Suppressor macrophage (primary cell): ENCODE results near the gene THTPA.

Source experiments
- DNase-seq, 4 experiments: peaks; one replicate each; pipeline ENCODE4 v3.0.0-alpha.2; 2020 to 2022
- total RNA-seq, 17 experiments: gene quantifications; one replicate each; lab custom pipeline; 2026; ENCODE audit warnings: mixed read lengths in 6 of 17, inconsistent platforms in 3 of 17; lab: John Stamatoyannopoulos, UW

The THTPA gene, protein sequence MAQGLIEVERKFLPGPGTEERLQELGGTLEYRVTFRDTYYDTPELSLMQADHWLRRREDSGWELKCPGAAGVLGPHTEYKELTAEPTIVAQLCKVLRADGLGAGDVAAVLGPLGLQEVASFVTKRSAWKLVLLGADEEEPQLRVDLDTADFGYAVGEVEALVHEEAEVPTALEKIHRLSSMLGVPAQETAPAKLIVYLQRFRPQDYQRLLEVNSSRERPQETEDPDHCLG
- total RNA-seq, result 2.1 to 9.5 (median 4.4) reads per million in 17 experiments

DNA sequence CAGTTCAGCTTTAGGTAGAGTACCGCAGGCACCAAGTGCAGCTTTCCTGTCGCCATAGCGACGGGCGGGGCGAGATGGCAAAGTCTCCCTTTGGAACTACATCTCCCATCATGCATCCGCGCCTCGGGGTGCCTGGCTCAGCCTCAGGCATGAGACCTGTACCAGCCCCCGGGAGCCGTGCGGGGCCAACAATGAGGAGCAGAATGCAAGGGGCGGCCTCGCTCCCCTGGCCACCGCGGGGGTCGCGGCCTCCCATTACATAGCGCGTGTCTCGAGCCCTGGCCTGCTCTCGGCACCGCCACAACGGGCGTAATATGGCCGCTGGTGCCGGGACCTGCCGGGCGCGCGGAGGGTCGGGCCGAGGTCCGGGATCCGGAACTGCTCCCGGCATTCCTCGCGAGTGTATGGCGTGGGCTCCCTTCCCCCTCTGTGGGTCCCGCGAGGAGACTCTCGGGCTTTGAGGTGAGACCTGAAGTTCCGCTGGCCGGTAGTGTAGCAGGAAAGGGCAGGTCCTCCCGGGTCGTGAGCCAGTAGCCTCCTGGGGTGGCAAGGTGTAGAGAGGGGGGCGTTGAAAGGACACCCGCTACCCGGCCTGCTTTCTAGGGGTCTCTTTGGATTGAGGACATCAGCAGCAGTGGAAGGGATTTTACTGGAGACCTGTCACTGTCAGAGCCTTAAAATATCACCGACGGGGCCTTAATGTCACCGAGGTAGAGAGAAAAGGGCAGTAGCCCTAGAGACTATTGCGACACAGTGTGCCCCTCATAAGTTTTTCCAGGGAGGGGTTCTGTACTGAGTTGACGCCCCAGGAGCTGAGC lies at the start of gene THTPA:
THTPA (plus strand) TSS at position 390 of the 818 bp plus-strand sequence. CDS start 487 bp downstream, outside the sequence.
- DNase-seq, result peak; percentile 90 to 96 (median 94)

DNA sequence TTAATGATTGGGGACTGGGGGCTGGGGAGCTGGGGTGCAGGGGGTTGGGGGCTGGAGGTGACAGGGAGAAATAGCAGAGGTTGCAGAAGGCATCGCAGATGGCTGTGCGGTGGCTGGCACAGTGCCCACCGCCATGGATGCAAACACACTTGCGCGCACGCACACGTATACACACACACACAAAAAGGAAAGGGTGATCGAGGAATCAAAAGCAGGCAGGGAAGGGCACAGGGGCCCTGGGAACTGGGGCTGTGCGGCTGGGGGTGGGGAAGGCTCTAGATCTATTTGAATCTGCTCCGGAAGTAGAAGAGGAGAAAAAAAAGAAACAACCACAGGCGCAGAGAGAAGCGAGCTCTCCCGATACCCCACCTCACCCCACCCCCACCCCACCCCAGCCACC lies 43.9 kb upstream of the THTPA start:
- DNase-seq, result no peak

DNA sequence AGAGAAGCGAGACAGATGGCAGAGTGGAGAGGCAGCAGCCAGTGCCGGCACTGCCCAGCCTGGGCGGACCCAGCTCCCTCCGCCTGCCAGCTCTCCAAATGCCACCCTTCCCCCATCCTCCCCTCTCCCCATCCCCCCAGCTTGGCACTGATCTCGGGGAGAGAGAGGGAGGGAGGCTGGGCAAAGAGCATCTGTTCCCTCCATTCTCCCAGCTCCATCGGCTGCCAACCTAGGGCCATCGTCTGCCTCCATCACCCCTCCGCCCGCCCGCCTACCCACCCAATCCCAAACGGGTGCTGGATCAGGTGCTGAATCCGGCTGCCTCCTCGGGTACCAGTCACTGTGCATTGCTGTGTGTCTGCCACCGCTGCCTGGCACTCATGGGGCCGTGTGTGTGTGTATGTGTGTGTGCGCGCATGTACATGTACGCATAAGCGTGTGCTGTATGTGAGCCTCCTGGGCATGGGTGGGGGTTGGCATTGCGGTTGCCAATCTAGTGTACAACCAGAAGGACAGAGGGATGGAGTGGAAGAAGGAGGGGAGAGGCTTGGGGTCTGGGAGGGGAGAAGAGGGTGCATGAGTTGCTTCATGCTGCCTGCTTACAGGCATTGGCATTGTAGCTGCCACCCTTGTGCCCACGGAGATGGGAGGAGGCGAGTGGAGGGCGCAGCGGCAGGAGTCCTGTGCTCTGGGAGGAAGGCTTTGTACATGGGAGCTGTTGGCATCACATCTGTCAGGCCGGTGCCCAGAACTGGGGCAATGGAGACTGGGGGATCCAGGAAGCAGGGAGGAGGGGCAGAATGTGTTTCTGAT lies 42.9 kb upstream of the THTPA start:
- no peak for DNase-seq

DNA sequence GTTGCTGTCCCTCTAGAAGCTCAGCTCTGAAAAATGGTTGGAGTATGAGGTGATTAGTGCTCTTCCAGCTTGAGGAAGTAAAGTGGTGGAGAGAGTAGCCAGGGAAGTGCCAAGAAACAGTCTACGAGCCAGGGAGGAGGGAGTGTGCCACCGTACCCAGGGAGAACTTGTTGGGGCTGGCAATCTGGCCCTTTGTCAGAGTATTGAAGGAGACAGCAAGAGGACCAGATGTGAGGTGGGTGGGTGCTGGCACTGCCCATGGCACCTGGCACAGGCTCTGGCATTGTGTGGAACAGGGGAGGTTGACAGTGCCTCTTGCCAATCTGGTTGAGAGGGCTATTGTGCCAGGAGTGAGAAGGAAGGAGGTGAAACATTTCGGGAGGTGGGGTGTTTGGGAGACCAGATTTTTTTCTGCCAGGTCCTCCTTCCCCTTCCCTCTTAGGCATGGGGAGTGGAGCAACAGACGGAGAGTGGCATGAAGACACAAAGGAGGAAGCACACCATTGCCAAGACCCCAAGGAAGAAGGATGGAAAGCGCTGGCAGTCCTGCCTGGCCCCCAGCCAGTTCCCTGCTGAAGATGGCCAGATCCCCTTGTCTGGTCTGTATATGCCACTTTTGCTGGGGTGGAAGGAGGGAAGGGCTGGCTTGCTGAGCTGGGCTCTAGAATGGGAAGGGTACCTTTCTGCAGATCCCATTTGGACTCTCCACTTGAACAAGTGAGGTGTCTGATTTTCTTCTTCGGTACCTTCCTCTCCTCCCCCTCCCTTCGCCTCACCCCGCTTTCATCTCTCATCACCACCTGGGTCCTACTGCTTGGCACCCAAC lies 42.0 kb upstream of the THTPA start:
- DNase-seq, result no peak

DNA sequence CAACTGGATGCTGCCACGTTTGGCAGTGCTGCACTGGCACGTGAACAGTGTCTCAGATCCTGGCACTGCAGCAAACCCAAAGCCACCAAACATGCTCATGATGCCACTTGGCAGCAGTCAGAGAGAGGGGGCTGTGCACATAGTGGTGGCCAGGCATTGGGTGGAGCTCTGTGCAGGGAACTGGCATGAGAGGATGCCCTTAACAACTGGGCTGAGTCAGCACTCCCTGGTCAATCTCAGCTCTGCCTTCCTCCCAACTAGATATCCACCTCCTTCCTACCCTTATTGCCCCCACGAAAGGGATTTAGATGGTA lies 41.5 kb upstream of the THTPA start:
- DNase-seq, result no peak

DNA sequence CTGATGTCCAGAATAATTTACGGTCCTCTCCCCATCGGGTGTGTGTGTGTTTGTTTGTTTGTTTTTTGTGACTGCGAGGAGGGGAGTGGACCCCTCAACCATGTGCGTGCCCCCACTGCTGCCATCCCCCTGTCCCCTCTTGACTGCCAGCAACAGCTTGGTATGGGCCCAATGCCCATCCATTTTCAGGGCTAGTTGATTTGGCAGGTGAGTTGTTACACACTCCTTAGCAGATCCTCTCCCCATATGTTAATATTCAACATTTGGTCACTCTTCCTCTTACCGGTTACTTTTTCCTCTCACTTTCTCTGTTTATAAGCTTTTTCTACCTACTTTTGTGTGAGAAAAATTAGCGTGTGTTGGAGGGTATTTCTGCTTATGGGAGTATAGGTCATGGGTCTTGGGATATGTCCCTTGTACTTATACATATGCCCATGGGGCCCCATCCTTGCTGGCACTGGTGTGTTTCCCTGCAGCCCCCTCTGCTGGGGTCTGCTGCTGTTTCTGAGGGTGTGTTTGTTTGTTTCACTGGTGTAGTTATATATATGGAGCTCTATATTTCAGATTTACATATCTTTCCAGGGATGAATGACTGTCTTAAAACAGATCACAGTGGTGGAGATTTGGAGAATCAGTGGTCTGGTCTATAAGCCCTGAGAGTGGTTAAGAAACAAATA lies 38.3 kb upstream of the THTPA start:
- no peak for DNase-seq

DNA sequence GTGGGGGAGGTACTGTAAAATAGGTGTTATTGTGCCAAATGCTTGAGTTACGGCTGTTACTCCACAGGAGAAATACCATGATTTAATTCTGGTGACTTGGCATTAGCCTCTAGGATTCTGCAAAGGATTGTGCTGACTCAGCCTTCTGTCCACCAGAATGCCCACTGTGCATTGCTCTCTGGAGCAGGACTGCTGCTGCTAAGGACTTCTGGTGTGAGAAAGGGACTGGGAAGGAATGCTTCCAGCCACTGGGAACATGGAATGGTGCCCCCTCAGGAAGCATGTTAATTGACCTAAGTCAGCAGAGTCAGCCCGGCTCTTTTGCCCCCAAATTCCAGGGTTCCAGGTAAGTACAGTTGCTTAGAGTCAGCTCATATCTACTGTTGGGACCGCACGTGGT lies 37.4 kb upstream of the THTPA start:
- no peak for DNase-seq

DNA sequence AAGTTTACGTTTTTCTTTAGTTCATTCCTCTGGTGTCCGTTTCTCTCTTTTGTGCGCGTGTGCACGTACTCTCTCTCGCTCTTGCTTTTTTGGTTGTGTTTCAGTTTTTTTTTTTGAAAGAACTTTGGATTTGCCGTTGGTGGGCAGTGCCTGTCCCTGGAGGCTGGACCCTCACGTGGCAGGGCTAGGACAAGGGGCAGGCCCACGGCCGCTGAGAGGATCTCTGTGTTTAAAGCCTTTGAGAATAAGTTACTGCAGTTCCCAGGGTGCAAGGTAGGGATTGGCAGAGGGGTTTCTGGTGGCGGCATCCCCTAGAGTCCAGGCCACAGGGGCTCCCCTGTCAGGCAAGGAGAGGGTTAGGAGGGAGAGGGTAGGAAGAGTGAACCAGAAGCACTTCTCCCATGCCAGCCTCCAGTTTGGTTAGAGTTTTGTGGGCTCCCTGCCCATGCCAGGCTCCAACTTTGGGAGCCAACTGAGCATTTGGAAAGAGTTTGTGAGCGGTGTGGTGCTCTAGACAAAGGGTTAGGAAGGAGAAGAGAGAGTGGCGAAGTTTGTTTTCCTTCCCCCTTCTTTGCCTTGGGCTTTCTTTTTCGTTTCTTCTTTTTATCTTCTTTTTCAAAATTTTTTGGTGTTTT lies 35.1 kb upstream of the THTPA start:
- no peak for DNase-seq

DNA sequence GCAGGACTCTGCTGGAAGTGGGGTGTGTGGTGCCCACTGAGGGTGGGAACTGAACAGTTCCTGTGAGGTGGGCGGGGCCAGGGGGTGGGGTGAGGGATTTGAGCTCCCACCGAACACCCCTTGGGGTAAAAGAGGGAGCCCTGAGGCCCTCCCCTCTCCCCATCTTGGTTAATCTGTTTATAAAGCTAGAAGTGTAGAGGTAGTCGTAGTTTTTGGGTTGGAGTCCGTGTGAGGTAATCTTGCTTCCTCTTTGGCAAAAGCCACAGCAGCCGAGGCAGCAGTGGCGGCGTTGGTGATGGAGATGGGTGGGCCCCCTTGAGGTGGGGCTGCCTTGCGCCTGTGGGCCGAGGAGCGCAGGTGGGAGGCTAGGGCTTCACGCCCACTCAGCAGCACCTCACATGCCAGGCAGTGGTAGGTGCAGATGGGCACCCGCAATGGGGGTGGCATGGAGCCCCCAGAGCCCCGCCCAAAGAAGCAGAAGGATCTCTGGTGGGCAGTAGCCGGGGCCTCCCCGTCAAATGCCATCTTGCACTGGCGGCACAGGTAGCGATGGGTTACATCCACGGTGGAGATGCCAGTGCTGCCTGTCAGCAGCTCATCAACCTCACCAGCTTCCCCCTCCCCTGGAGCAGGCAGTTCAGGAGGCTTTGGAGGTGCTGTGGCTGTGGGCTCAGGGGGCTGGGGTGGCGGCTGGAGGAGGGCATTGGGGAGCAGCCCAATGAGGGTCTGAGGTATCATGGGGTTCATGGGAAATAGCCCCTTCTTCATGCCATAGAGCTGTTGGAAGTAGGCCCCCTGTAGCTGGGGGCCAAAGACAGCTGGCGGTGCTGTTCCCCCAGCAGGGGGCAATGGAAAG lies 34.1 kb upstream of the THTPA start:
- peak in 2 of 4 experiments; percentile 11 to 16 for DNase-seq

DNA sequence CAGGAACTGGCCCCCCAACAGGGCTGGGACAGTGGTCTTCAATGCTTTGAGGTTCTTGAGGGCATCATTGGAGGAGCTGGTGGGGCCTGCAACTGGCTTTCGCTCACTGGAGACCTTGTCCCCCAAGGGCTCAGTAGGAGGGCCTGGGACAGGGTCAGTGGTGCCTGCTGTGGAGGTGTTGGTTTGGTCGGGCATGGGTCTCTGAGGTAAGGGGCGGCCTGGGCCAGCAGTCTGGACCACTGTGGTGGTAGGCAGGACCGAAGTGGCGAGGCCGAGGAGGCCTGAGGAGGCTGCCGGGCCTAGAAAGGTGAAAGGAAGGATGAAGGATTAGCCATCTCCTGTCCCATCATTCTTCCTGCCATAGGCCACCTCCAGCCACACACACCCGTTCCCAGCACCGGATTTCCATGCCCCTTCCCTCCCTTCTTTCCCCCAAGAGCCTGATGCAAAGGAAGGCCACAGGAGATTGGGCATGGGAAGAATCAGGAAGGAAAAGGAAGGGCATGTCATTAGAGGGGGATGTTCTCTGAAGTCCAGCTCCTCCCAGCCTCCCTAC lies 33.4 kb upstream of the THTPA start:
- DNase-seq, result no peak

DNA sequence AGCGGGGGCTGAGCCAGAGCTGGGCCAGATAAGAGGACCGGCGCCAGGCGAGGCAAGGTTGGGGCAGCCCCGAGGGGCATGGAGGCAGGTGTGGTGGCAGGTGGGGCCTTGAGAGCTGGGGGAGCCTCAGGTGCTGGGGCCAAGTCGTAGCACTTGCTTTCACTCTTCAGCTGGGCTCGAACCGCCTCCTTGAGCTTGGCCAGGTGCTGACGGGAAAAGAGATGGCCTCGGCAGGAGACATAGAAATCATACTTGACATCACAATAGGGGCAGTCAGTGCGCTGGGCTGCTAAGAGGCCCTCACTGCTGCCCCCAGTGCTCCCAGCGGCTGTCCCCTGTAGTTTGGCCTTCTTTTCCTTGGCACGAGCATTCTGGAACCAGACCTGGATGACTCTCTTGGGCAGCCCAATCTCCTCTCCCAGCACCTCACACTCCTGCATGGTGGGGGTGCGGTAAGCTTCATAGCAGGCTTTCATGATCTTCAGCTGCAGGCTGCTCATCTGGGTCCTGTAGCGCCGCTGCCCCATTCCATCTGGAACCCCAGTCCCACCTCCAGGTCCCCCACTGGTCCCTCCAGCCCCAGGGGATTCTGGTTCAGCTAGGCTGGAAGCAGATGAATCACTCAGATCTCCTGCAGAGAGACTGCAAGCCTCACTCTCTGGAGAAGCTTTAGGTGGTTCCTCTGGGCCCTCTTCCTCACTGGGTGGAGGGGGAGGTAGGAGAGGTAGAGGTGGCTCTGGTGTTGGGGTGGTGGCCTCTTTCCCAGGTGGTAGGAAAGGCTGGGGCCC lies 32.6 kb upstream of the THTPA start:
- no peak for DNase-seq

DNA sequence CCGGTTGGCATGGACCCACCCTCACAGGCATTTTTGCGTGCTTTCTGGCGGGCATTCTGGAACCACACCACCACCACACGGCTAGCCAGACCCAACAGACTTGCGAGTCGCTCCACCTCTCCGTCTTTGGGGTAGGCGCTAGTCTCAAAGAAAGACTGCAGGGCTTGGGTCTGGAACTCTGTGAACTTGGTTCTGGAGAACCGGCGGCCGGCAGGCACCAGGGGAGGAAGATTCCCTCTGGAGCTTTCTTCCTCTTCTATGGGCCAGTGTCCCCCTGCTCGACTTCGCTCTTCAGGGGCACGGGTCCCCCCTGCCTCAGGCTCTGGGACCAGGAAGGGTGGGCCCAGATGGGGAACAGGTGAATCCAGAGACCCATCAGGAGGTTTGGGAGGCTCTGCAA lies 31.1 kb upstream of the THTPA start:
- no peak for DNase-seq

DNA sequence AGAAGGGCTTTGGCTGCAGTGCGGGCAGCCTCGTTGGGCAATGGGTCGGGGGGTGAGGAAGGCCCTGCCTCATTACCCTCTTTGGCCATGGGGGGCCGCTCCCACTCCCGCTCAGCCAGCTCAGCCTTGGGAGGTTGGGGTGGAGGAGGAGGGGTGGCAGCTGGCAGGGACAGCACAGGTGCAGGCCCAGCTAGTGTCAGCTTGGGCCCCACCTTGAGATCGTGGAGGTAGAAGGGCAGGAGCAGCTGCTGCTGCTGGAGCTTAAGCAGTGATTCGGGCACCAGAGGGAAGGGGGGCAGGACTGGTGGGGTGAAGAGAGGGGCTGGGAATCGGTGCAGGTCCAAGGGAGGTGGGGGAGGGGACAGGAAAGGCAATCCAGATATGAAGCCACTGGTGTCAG lies 30.5 kb upstream of the THTPA start:
- no peak for DNase-seq

DNA sequence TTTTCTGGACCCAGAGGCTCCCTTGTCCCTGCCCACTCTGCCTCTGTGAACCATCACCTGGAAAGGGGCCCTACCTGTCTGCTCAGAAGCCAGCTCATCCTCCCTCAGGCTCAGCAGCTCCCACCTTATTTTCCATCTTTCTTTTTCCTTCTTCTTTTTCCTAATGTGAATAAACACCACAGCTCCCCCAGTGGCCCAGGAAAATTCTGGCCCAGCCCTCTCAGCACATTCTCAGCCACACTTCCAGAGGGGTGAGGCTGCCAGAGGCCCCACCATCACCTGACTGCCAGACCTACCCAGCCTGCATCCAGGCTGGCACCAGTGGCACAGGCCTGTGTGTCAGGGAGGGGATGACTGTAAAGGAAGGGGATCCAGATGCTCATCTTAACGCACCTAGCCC lies 27.5 kb upstream of the THTPA start:
- no peak for DNase-seq

DNA sequence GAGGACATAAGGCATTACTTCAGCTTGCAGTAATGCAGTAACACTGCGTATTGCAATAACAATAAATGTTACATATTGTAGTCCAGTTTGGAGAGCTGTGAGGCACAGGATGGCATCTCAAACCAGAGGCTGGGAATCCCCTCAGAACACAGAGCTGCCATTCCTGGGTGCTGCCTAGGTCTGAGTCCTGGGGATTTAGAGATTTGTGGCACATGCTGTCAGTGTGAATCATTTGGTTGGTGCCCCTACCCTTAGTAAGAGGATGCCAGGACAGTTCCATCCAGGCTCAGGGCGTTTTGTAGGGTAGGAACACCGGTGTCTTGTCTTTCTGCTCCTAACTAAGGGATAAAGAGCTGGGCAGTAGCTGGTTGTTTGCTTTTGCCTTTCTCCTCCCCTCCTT lies 27.1 kb upstream of the THTPA start:
- DNase-seq, result no peak

DNA sequence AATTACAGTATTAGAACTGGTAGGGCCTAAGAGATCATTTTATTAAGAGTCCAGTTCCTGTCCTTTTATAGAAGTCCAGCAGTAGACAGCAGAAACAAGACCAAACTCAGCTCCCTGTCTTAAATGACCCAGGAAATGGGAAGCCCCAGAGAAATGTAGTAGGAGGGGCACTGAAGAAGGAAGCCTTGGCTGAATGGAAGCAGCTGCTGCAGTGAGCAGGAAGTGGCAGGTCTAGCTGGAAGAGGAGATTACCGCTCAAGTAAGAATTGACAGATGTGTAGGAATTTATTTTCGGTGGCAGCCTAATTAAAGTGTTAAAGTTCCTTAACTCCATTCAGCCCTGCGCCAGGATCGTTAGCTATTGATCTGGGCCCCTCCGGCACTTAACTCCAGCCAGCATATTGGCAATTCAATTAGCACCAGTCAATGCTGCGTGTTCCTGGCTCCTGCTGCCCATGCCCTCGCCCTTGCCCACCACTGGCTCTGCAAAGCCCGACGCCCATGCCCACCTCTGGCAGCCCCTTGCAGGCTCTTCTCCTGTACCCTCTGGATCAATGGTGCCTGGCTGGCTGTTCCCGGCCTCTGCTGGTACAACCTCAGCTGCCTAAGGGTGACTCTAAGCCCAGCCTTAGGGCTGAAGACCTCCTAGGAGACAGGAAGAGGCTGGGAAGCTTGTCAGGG lies 25.6 kb upstream of the THTPA start:
- peak; percentile 25 to 65 (median 63) for DNase-seq

DNA sequence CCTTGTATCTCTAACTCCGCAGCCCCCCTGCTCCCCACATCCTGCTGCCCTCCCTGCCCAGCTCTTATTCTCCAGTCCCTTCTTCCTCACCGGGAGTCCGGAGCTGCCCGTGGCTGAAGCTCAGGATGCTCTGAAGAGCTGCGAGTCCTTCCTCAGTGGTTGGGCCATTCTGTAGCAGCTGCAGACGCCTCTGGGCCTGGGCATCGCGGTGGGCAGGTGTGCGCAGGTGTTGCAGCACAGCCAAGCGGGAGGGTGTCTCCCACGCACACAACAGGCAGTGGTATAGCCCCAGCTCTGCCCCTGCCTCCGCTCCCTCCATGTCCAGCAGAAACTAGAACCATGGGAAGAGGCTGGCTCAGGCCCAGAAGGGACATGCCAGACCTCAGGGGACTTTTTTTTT lies 24.7 kb upstream of the THTPA start:
- no peak for DNase-seq

DNA sequence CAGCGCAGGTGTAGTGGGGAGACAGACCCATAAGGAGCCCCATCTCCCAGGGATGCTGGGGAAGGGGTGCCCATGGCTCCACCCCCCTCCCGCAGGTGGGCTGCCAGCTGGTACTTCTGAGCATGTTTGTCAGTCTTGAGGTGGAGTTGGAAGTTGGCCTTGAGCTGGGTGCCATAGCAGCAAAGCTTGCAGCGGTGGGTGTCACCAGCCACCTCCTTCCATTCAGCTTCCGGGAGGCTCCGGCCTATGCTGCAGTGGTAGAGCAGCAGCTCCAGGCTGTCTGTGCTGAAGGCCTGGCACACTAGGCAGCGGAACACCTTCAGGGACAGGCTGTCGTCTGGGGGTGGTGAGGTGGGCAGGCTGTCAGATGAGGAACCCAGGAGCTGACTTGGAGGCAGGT lies 23.4 kb upstream of the THTPA start:
- DNase-seq, result no peak
